ENCODE measurements around the gene DMAC1. TPM values are rescaled to one million over a fixed set of nuclear protein-coding genes. Genes with fewer than 3 reads are reported as not detected.

Gene DMAC1
- total RNA-seq, 2 donors from 2014 or later = 8.0 to 9.6 TPM

DNA sequence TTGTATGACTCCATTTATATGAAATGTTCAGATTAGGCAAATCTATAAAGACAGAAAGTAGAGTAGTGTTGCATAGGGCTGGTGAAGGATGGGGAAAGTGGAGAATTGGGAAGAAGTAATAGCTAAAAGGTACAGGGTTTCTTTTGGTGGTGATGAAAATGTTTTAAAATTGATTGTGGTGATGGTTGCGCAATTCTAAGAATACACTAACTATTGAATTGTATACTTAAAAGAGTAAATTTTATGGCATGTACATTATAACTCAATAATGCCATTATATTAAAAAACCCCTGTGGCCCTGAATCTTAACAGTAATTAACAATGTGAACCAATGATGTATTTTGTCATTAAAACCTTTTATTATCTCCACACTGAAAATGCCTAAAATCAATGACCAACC is 20.4 kb upstream of the DMAC1 start:
- Histone ChIP-seq H3K4me3 (no peak overlapping the region), H3K9me3 (no peaks in the 10 kb centered on the region), H3K27ac (no peak overlapping the region), H3K36me3 (replicated peaks in 1 of 2; ENCODE audit: insufficient read depth in 1 of 2, low read depth in 2 of 2) (no peaks in the 10 kb centered on the region), H3K27me3 (no peaks in the 10 kb centered on the region), H3K4me1 (no peaks in the 10 kb centered on the region)
- intact Hi-C loops (cut with DNase I) = no loop called here
- 0% methylated on average over 1 of the region's 1 CpG for WGBS, 2 donors
- DNase-seq (no peak), ATAC-seq (no peak)
- TF ChIP-seq, protein P1, sequence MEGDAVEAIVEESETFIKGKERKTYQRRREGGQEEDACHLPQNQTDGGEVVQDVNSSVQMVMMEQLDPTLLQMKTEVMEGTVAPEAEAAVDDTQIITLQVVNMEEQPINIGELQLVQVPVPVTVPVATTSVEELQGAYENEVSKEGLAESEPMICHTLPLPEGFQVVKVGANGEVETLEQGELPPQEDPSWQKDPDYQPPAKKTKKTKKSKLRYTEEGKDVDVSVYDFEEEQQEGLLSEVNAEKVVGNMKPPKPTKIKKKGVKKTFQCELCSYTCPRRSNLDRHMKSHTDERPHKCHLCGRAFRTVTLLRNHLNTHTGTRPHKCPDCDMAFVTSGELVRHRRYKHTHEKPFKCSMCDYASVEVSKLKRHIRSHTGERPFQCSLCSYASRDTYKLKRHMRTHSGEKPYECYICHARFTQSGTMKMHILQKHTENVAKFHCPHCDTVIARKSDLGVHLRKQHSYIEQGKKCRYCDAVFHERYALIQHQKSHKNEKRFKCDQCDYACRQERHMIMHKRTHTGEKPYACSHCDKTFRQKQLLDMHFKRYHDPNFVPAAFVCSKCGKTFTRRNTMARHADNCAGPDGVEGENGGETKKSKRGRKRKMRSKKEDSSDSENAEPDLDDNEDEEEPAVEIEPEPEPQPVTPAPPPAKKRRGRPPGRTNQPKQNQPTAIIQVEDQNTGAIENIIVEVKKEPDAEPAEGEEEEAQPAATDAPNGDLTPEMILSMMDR (IDR thresholded peaks at IDR 0.05) = no peak
- TF ChIP-seq POLR2A (IDR thresholded peaks at IDR 0.05) = no peak

GRCh38 chr9:7816021-7816420 is 16.4 kb upstream of the DMAC1 start:
- Histone ChIP-seq H3K27ac (no peak overlapping the region), H3K4me1 (no peaks in the 10 kb centered on the region), H3K27me3 (no peaks in the 10 kb centered on the region), H3K9me3 (no peaks in the 10 kb centered on the region), H3K36me3 (replicated peaks in 1 of 2; ENCODE audit: insufficient read depth in 1 of 2, low read depth in 2 of 2) (no peaks in the 10 kb centered on the region), H3K4me3 (no peak overlapping the region)
- DNase-seq (no peak), ATAC-seq (no peak)
- 59 to 68% methylated on average over 2 of the region's 2 CpGs for WGBS, 2 donors
- no peak for TF ChIP-seq POLR2A (IDR thresholded peaks at IDR 0.05)
- TF ChIP-seq, protein P1 (IDR thresholded peaks at IDR 0.05) = no peak
- intact Hi-C loops (cut with DNase I) = no loop called here

- no peaks in the 10 kb centered on the region for H3K27me3 ChIP-seq
- TF ChIP-seq POLR2A (IDR thresholded peaks at IDR 0.05) = no peak
- TF ChIP-seq, protein P1 (IDR thresholded peaks at IDR 0.05) = no peak
- DNase-seq (no peak), ATAC-seq (no peak)
- no peak overlapping the region for H3K27ac ChIP-seq
- no peak overlapping the region for H3K4me3 ChIP-seq
- no peaks in the 10 kb centered on the region for H3K4me1 ChIP-seq
- 81 to 85% methylated on average over 2 of the region's 2 CpGs for WGBS, 2 donors
- no peaks in the 10 kb centered on the region for H3K9me3 ChIP-seq
- H3K36me3 ChIP-seq (replicated peaks in 1 of 2; ENCODE audit: insufficient read depth in 1 of 2, low read depth in 2 of 2) = no peaks in the 10 kb centered on the region
- intact Hi-C loops (cut with DNase I) = no loop called here
Observed at GRCh38 chr9:7813030-7813429, 13.5 kb upstream of the DMAC1 start.

GRCh38 chr9:7811677-7812076 is 12.1 kb upstream of the DMAC1 start:
- no peak for DNase-seq

GRCh38 chr9:7802666-7803065 is 3.1 kb upstream of the DMAC1 start:
- no peak overlapping the region for H3K27ac ChIP-seq
- H3K36me3 ChIP-seq (replicated peaks in 1 of 2; ENCODE audit: insufficient read depth in 1 of 2, low read depth in 2 of 2) = no peaks in the 10 kb centered on the region
- intact Hi-C loops (cut with DNase I) = no loop called here
- no peak overlapping the region for H3K4me3 ChIP-seq
- ATAC-seq (no peak), DNase-seq (no peak)
- no peaks in the 10 kb centered on the region for H3K27me3 ChIP-seq
- H3K9me3 ChIP-seq = no peaks in the 10 kb centered on the region
- TF ChIP-seq POLR2A (IDR thresholded peaks at IDR 0.05) = no peak
- TF ChIP-seq, protein P1 (IDR thresholded peaks at IDR 0.05) = no peak
- peaks cover 7% of the 10 kb centered on the region for H3K4me1 ChIP-seq

More at GRCh38 chr9:7811677-7812076, 12.1 kb upstream of the DMAC1 start:
- H3K27ac ChIP-seq = no peak overlapping the region
- TF ChIP-seq POLR2A (IDR thresholded peaks at IDR 0.05) = no peak
- TF ChIP-seq, protein P1 (IDR thresholded peaks at IDR 0.05) = no peak
- ATAC-seq = no peak
- no peak overlapping the region for H3K4me3 ChIP-seq
- WGBS, 2 donors = 19 to 27% methylated on average over 3 of the region's 3 CpGs
- H3K9me3 ChIP-seq = no peaks in the 10 kb centered on the region
- H3K36me3 ChIP-seq (replicated peaks in 1 of 2; ENCODE audit: insufficient read depth in 1 of 2, low read depth in 2 of 2) = no peaks in the 10 kb centered on the region
- no peaks in the 10 kb centered on the region for H3K27me3 ChIP-seq
- no peaks in the 10 kb centered on the region for H3K4me1 ChIP-seq
- intact Hi-C loops (cut with DNase I) = no loop called here

Data from body of pancreas (tissue), 4 donors.